HFFc6 (cell line): ENCODE data around the gene MANSC4. TPM values are rescaled to one million over a fixed set of nuclear protein-coding genes. Genes with fewer than 3 reads are reported as not detected.

Source experiments
- DNase-seq: peaks from one replicate; pipeline ENCODE4 v3.0.0-alpha.2; 2018
- H3K27ac Mint-ChIP-seq: 2 replicates; pipeline ENCODE4 v1.8.0; 2020; ENCODE audit warnings: mild to moderate bottlenecking, mixed read lengths
- H3K27me3 Mint-ChIP-seq: 2 replicates; pipeline ENCODE4 v1.8.0; 2021; ENCODE audit warnings: mild to moderate bottlenecking, moderate library complexity, mixed read lengths; ENCODE audit not compliant: insufficient read depth
- H3K36me3 Mint-ChIP-seq: 2 replicates; pipeline ENCODE4 v1.8.0; 2021; ENCODE audit warnings: low read depth, mixed read lengths
- H3K4me1 Mint-ChIP-seq: 2 replicates; pipeline ENCODE4 v1.8.0; 2020; ENCODE audit warnings: low read depth, mixed read lengths
- H3K4me3 Mint-ChIP-seq: 2 replicates; pipeline ENCODE4 v1.8.0; 2020; ENCODE audit warnings: mild to moderate bottlenecking, moderate library complexity, mixed read lengths
- H3K9me3 Mint-ChIP-seq: 2 replicates; pipeline ENCODE4 v1.8.0; 2020; ENCODE audit warnings: mild to moderate bottlenecking, mixed read lengths
- CTCF ChIP-seq: fragments of 200-600 bp; sonication (generic); IDR thresholded peaks from 2 replicates; pipeline ENCODE4 v1.5.0; 2021; ENCODE audit warnings: antibody characterized with exemption, mild to moderate bottlenecking
- total RNA-seq, 6 experiments: library from RNA; stranded (reverse); fragmentation: NEBNext Ultra II Directional; extraction: Animal tissue kit (Norgen Biotek cat#: 25700); gene quantifications; 2 replicates in 1 of 6; 3 replicates in 5 of 6; pipeline ENCODE4 v1.2.3, GENCODE V29; 2021

The MANSC4 gene
- total RNA-seq, 6 experiments from 2014 or later, result not detected

- H3K27me3 Mint-ChIP-seq, result peaks cover 10% of the 10 kb centered on the region; the same call in 1 of the 2 replicates
- peaks cover 8% of the 10 kb centered on the region; the same call in 1 of the 2 replicates for H3K4me1 Mint-ChIP-seq
- no peak overlapping the region for H3K27ac Mint-ChIP-seq
- no peak for TF ChIP-seq CTCF
- no peak for DNase-seq
- H3K9me3 Mint-ChIP-seq, result no peaks in the 10 kb centered on the region
- no peaks in the 10 kb centered on the region for H3K36me3 Mint-ChIP-seq
- no peak overlapping the region for H3K4me3 Mint-ChIP-seq
These were observed 27.1 kb upstream of the MANSC4 start for GRCh38 chr12:27807063-27807703.

GRCh38 chr12:27806259-27806658 is 26.2 kb upstream of the MANSC4 start:
- peaks cover 7% of the 10 kb centered on the region; the same call in 1 of the 2 replicates for H3K4me1 Mint-ChIP-seq
- H3K27ac Mint-ChIP-seq, result no peak overlapping the region
- H3K4me3 Mint-ChIP-seq, result no peak overlapping the region
- no peaks in the 10 kb centered on the region for H3K9me3 Mint-ChIP-seq
- no peak for DNase-seq
- peaks cover 10% of the 10 kb centered on the region; the same call in 1 of the 2 replicates for H3K27me3 Mint-ChIP-seq
- TF ChIP-seq CTCF, result no peak
- H3K36me3 Mint-ChIP-seq, result no peaks in the 10 kb centered on the region

DNA sequence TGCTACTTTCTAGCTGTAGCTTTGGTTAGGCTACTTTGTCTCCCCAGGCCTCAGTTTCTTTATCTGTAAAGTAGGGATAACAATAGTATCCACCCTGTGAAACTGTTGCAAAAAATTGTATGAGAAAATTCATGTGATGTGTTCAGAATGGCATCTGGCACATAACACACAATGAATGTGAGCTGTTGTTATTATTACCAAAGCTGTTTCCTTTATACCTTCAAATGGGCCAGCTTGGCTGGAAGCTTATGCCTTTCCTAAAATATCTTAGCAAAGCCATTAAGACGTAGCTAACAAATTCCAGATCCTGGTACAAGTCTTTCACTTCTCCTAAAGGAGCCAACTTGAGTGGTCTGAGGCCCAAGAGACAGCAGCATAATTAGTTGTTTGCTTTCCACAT is 25.2 kb upstream of the MANSC4 start:
- Mint-ChIP-seq H3K36me3 (peaks cover 4% of the 10 kb centered on the region; the same call in 1 of the 2 replicates), H3K4me3 (no peak overlapping the region), H3K27ac (no peak overlapping the region), H3K27me3 (peaks cover 8% of the 10 kb centered on the region; the same call in 1 of the 2 replicates), H3K4me1 (no peaks in the 10 kb centered on the region), H3K9me3 (no peaks in the 10 kb centered on the region)
- TF ChIP-seq CTCF, result no peak
- DNase-seq, result no peak

- no peak overlapping the region for H3K4me3 Mint-ChIP-seq
- H3K4me1 Mint-ChIP-seq, result no peaks in the 10 kb centered on the region
- no peak overlapping the region for H3K27ac Mint-ChIP-seq
- H3K36me3 Mint-ChIP-seq, result peaks cover 14% of the 10 kb centered on the region
- DNase-seq, result no peak
- no peaks in the 10 kb centered on the region for H3K9me3 Mint-ChIP-seq
- TF ChIP-seq CTCF, result no peak
- H3K27me3 Mint-ChIP-seq, result peaks cover 8% of the 10 kb centered on the region; the same call in 1 of the 2 replicates
These were observed 22.9 kb upstream of the MANSC4 start for GRCh38 chr12:27802936-27803335.

GRCh38 chr12:27802511-27802910 is 22.5 kb upstream of the MANSC4 start:
- H3K4me3 Mint-ChIP-seq, result no peak overlapping the region
- H3K9me3 Mint-ChIP-seq, result no peaks in the 10 kb centered on the region
- no peak overlapping the region for H3K27ac Mint-ChIP-seq
- peaks cover 8% of the 10 kb centered on the region; the same call in 1 of the 2 replicates for H3K27me3 Mint-ChIP-seq
- no peak for DNase-seq
- no peak for TF ChIP-seq CTCF
- no peaks in the 10 kb centered on the region for H3K4me1 Mint-ChIP-seq
- H3K36me3 Mint-ChIP-seq, result peaks cover 18% of the 10 kb centered on the region
